Stimulated activated CD4-positive, alpha-beta T cell treated with anti-CD3 and anti-CD28 coated beads, Interleukin-15, amount 100 ng/mL, for 24 hours (primary cell): Measurements from ENCODE around the gene GAS7.

Experiments
- DNase-seq: peaks from one replicate; pipeline ENCODE4 v3.0.0-alpha.2; 2020

The GAS7 gene

DNA sequence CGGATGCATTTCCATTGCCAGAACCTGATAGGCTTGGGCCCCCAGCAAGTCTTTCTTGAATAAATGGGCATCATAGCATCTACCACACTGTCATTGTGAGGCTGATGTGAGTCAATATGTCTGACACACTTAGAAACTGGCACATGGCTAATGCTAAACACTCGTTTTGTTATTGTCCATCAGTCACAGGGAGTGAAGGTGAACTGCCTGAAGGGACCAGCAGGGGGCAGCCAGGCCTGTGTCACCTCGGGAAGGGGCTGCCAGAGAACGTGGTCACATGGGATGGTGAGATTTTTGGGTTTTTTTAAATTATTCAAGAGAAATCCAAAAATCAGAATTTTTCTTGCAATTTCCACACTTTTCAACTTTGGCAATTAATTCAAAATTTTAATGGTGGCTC, 292.5 kb downstream of the GAS7 start:
- peak; percentile 43 for DNase-seq

DNA sequence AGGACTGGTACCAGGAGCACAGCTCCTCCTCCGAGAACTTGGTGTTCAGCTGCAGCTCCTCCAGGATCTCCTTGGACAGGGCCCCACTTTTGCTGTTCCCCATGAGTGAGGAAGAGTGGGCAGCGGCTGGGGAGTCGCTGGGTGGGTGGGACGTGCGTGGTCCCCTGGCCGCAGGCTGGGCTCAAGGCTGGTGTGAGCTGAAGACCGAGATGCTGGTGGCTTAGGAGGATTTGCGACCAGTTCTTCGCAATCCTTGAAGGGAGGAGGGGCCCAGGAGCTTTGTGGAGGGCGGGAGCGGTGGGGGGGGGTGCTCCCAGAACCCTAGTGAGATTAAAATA, 293.4 kb downstream of the GAS7 start, which contains the start of gene RCVRN:
Gene RCVRN, minus strand, starts transcription at position 194 of the 338 bp plus-strand sequence. Its CDS starts 91 bp downstream, at position 103.
- DNase-seq: no peak

DNA sequence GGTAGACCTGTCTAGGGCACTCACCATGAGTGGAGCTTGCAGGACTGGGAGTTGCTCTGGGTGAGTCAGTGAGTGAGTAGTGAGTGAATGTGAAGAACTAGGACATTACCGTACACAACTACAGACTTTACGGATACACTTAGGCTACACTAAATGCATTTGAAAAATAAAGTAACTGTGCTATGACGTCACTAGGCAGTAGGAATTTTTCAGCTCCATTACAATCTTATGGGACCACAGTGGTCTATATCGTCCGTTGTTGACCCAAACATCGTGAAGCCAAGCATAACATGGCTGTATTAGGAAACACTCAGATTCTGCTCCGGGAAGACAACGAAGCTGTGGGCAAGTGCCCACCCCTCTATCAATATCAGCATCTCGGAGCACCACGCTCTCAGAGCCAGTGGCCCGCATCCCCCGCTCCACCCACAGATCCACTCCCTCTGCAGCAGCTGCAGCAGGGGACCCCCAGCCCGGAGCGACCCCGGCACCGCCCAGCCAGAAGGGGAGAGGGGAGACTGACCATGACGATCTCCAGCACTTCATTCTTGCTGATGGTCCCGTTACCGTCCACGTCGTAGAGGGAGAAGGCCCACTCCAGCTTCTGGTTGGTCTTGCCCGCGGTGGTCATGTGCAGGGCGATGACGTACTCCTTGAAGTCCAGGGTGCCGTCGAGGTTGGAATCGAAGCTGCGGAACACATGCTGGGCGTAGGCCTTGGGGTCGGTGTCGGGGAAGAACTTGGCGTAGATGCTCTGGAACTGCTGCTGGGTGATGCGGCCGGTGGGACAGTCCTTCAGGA, 293.9 kb downstream of the GAS7 start:
- DNase-seq: no peak

DNA sequence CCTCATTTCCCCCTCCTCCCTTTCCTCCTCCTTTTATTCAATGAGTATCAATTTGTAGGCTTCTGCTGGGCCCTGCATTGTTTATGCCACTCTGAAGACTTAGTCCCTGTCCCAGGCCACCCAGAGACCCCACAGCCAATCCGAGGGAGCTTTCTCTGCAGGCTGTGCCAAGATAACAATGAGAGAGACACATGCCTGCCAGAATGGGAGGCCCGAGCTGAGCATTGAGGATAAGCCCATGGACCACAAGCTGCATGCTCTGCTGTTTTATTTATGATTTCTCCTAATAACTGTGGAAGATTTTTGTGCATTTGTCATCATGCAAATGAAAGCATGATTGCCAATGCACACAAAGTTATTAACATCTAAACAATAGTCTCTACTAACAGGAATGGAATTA, 296.3 kb downstream of the GAS7 start:
- no peak for DNase-seq

DNA sequence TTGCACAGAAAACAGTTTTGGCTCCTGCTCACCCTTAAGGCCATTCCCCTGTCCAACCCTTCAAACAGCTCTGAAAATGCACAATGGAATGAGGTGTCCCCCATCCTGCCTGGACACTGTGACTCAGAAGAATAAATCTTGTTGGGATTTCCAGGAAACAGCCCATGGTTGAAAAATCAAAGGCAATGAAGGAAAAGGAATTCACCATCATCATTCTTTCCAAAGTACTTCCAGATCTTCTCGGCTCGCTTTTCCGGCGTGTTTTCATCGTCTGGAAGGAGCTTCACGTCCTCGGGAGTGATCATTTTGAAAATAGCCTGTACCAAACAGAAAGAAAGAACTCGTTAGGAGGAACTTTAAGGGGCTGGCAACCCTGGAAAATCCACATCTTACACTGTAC, 297.6 kb downstream of the GAS7 start:
- no peak for DNase-seq

DNA sequence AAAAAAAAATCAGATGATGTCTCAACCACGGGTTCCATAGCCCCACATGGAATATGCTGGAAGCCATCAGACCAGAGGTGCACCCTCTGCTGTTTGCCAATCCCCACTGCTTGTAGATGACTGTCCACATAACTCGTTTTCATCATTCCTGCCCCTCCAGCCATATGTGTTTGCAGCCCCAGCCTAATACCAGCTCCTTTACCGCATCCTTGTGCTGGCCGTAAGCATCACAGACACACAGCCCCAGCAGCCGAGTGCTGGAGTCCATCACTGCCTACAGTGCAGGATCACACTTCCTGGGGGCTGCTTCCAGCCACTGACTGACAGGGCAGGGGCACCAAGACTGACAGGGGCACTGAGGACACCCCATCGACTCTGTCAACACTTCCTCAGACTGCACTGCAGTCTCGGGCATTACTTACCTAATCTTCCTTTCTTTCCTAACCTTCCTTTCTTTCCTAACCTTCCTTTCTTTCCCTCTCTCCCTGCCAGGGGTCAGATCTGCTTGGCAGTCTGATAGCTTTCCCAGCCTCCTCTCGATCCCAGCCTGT, 298.3 kb downstream of the GAS7 start:
- DNase-seq: no peak

DNA sequence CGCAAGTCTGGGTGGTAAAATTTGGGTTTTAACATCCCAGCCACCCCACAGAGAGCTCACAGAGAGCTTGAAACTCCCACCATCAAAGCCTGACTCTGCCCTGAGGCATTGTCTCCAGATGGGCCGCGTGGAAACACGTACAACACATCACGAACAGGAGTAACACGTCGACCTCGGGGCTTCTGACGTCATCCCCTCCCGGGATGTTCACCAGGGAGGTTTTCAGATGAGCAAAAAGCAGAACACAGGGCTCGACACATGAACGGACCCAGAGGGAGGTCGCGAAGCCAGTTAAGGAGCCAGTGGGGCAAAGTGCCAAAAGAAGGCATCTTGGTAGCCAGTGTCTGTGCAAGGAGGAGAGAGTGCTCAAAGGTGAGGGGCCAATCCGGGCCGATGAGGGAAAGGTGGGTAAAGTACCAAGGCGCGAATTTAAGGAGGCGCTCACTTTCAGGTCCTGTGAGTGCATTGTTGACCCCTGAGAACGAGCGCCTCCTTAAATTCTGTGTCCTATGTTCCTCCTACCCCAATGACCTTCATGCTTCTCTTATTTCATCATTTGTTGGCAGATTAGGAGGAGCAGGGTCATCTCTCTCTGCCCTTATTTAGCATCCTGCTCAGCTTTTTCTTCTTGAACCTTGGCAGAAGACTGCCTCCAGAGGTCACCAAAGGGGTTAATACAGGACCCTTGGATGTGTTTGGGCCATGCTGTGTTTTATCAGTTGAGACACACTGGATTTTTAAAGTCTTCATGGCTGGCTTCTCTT, 298.9 kb downstream of the GAS7 start:
- no peak for DNase-seq

DNA sequence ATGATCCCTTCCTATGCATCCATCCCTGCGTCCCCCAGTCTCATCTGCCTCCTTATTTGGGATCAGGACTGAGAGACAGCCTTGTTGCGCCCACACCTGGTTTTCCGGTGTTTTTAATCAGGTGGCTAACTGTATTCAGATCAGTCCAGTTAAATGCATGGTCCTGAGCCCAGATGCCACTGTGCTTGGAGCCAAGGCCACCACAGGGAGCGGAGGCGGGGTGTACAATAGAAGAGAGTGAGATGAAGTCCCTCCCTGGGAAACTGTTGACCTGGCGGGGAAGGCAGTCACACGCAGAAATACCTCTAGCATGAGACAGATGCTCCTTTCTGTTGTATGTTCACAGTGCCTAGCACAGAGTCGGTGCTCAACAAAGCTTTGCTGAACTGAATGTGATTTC, 299.6 kb downstream of the GAS7 start:
- DNase-seq: no peak

DNA sequence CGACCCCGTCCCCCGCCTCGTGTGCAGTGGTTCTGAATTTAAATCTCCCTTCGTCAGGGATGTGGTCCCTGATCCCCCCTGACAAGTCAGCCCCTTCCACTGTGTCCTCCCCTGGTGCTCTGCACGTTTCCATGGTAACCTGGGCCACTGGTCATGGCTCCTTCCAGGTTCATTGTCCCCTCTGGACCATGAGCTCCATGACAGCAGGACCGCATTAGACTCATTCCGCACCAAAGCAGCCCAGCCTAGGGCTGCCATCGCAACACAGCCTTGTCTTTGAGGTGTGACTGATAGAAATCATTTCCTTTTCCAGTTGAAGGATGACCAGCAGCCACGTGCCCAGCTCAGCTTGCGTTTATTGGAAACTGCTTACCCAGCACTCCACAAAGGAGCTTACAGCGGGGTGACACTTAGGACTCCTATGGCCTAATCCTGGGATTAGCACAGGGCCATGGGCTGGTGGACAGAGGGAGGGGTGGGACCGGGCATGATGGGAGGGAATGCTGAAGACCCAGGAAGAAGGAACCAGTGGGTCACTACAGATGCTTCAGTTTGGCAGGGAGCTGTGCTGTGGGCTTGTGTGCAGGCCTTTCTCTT, 300.9 kb downstream of the GAS7 start:
- DNase-seq: no peak

DNA sequence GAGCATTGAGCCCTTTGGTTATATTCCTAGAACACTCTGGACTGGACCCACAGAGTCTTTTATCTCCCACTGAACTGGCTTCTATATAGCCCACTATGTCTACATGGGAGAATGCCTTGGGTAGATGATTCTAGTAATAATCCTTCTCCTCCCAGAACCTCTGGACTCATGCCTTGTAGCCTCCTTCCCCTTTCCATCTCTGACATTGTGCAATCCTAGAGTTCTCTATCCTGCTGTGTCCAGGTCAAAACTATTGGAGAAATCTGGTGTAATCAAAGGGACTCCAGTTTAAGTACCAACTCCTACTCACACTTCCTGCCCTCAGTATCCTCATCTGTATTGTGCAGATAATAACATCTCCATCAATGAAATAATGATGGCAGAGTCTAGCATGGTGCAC, 302.5 kb downstream of the GAS7 start:
- no peak for DNase-seq

DNA sequence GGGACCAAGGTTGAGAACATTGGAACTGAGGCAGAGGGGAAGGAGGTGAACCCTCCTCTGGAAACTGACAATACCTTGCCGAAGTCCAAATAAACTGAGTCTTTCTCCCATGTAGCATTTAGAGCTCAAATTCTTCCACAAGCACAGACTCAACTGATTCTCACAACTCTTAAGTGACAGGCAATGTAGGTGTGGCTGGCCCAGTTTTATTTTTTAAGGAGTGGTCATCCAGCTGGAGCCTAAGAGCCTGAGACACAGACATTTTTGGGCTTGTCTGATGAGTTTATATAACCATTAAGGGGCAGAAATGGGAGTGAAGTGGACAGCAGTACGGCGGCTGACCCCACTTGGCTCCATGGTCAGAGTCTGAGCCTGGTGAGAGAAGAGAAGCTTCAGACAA, 304.2 kb downstream of the GAS7 start:
- DNase-seq: no peak

DNA sequence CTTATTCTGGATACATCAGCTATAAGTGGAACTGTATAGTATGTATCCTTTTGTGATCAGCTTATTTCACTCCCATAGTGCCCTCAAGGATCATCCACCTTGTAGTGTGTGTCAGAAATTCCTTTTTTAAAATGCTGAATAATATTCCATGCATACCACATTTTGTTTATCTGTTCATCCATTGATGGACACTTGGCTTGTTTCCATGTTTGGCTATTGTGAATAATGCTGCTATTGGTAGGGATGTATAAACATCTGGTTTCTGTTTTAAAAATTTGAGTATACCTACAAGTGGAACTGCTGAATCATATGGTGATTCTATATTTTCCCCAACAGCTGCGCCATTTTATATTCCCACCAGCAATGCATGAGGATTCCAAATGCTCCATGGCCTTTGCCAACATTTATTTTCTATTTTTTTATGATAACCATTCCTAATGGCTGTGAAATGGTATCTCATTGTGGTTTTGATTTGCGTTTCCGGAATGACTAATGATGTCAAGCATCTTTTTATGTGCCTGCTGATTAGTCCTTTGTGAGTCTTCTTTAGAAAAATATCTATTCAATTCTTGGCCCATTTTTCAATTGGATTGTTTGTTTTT, 304.9 kb downstream of the GAS7 start:
- DNase-seq: no peak

DNA sequence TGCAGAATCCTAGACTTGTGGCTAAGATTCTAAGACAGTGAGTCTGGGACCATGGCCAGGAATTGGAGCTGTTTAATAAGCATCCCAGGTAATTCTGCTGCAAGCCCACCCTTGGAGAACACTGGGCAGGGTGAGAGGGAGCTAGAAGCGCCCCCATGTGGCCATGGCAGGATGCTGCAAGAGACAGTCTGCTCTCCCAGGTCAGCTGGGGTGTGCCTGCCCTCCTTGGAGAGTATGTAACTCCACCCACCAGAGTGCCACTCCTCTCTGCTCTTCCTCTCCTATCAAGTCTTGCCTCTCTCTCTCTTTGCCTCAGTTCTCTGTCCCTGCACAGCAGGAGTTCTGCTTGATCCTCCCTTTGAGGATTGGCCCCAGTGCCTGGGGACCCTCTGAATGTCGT, 308.3 kb downstream of the GAS7 start:
- DNase-seq: peak; percentile 29

DNA sequence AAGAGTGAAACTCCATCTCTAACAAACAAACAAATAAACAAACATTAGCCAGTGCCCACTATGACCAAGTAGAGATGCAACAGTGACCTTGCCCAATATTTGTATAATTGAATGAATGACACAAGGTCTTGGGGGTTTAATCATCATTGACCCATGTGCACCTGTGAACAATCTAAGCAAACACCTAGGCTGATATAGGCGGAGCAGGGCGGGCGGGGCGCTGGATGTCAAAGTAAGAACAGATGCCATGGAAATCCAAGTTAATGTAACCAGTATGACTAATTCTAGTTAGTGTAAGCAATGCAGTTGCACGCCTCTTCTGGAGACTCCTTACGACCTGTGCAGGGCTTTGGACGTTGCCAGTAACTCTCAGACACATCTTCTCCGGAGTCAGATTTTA, 310.9 kb downstream of the GAS7 start:
- DNase-seq: no peak

DNA sequence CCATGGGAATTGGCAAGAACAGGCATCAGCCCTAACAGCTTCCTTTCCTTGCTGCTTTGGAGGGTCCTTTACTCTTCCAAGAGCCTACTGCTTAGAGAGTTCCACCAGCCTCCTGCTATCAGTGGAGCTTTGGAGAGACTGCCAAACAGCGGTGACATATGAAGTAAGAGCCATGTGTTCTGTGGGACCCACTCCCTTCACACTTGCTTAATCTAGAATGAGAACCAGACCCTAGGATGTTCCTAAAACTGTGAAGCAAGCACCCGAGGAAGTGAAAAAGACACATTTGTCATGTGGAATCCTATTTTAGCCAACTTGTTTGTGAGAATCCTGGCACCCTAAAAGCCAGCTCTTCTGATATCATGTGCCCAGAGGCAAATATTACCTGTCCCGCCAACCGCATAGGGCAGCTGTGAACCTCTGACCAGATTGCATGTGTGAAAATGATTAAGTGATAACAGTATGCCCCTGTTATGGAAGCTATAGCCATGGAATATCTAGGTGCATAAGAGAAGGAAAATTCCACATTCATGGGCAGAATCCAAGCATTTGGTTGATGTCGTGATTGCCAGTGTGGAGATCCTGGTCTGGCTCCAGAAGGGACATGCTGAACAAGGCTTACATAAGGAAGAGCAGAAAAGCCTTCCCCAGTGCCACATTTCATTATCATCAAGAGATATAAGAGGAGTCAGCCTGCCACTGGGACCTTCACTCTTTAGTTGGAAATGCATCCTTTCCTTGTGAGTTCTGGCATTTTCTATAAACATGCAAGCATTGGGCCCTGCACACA, 312.1 kb downstream of the GAS7 start:
- DNase-seq: no peak

DNA sequence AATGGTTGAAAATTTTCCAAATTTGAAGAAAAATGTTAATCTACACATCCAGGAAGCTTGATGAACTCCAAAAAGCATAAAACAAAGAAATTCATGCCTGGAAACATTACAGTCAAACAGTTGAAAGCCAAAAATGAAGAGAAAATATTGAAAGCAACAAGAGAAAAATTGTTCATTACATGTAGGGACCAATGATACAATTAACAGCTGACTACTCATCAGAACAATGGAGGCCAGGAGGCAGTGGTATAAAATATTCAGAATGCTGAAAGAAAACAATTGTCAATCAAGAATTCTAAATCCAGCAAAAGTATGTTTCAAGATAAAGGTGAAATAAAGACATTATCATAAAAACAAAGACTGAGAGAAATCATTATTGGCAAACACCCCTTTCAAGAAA, 315.0 kb downstream of the GAS7 start:
- DNase-seq: no peak

DNA sequence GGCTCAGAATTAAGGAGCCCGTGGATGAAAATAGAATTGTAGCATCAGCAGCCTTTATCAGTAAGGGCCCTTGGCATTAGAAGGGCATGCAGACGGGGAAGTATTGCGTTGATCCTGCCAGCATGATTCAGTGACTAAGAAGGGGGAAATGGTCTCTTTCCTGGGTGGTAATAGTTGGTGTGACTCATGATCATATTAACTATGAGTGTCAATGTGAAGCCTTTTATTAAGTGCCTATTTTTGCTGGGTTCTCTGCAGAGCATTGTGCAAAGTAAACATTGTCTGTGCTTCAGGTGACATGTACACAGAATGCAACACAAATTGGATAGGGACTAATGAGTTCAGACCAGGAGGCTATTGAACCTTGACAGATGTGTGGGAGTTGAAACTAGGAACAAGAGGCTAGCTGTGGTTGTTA, 317.8 kb downstream of the GAS7 start:
- no peak for DNase-seq

DNA sequence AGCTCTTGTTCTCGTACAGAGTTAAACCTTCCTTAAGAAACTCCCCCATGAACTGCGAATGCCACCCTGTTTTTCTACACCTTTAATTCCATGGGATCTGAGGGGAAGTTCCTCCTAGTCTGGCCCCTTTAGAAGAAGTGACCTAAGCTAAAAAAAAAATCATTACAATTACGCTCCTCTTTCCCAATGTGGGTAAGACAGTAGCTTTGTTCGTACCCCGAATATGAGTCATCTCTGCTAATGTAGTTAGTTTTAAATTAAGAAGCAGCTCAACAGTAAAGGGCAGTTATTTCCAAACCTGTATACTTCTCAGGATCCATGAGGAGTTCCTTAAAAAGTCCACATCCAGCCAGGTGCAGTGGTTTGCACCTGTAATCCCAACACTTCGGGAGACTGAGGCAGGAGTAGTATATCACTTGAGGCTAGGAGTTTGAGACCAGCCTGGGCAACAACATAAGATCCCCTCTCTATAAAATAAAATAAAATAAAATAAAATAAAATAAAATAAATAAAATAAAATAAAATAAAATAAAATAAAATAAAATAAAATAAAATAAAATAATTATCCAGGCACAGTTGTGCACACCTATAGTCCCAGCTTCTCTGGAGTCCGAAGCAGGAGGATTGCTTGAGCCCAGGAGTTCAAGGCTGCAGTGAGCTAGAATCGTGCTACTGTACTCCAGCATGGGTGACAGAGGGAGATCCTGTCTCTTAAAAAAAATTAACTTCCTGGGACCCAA, 319.4 kb downstream of the GAS7 start:
- DNase-seq: no peak

DNA sequence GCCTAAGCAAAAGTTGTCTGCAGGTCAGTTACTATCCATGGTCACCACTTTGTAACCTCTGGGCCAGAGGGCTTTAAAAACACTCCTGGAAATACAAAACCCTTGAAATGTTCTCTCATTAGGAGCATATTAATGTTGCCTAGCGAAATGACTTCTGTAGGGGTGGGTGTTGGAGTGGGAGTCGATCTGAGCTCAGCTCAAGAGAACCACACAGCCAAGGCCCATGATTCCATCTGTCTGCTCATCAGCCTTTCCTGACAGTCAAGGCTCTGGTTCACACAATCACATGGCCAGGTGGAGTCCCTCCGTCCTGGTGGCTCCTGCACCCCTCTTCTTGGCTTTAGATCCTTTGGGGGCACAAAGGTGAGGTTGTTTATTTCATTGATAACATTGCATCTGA, 320.1 kb downstream of the GAS7 start:
- no peak for DNase-seq

DNA sequence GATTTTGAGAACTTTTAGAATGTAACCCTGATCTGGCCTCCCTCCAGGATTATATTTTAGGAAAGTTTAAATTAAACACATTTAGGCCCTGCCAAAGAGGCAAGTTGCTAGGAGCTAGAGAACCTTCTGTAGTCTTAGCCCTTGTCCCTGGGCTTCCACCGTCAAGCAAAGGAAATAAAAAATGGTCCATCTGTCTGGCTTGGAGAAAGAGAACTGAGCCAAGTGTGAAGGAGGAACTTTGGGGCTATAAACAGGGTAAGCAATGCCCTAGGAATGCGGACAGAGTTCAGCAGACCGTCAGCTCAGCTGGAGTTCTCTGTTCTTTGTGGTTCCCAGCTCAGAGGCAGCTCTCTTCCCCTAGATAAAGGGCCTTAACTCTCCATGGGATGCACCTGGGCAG, 323.0 kb downstream of the GAS7 start:
- no peak for DNase-seq

DNA sequence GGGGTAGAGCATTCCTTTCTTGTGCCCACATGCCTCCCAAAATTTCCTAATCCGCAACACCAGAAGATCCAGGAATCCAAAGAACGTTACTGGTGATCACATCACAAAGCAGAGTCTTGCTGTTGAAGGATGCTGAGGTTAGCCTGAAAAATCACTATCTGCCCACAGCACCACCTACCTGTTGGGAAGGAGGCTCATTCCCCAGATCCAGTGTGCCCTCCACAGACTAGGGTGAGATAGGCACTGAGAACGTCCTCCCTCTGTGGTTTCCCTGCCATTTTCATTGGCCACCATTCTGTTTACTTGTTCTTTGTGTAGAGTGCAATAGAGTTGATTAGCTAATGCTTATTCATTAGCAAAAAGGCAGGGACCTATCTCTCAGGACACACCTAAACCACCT, 323.7 kb downstream of the GAS7 start:
- DNase-seq: no peak

DNA sequence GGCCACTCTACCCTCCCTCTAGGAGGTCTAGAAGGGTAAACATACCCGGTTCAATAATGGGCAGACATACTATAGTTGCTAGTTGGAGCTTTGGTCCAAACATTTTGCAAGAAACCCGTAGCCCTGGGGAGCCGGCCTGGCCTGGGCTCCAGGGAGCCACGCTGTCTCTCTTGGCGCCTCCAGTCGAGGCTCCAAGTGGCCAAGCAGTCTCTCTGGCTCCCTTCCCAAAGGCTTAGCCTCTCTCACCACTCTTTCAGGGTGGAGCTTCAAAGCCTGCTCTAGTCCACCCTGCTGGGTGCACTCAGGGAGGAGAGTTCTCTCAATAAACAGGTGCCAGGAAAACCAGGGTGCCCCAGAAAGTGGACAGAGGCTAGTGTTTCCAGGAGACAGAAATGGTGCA, 325.6 kb downstream of the GAS7 start:
- no peak for DNase-seq
